Endothelial cell of hepatic sinusoid (primary cell): ENCODE measurements around the gene NAPG.
"Not testable (repeated sequence)": the region's sequence is repeated elsewhere in the genome, so short reads cannot be mapped to it uniquely, and the experiment has no call there.

ENCODE experiments used
- in situ Hi-C: cut with HindIII; loops from 2 replicates; pipeline ENCODE4 v1.10.0; 2017; ENCODE audit warnings: low sequenced_read_pairs

NAPG gene

GRCh38 chr18:10577842-10578572, 52.2 kb downstream of the NAPG start:
- in situ Hi-C loops, result not testable (repeated sequence)

- in situ Hi-C loops, result not testable (repeated sequence)
Measured at GRCh38 chr18:10578573-10578899, 52.7 kb downstream of the NAPG start.

- in situ Hi-C loops, result no loop called here
Measured at GRCh38 chr18:10579079-10579867, 53.4 kb downstream of the NAPG start.

- in situ Hi-C loops, result no loop called here
Measured at GRCh38 chr18:10580215-10580614, 54.4 kb downstream of the NAPG start.

GRCh38 chr18:10585260-10585659, 59.4 kb downstream of the NAPG start:
- in situ Hi-C loops, result no loop called here

GRCh38 chr18:10588975-10589374, 63.1 kb downstream of the NAPG start:
- in situ Hi-C loops, result no loop called here

- in situ Hi-C loops, result no loop called here
Measured at GRCh38 chr18:10590412-10590811, 64.6 kb downstream of the NAPG start.

- in situ Hi-C loops, result no loop called here
Measured at GRCh38 chr18:10591896-10592295, 66.1 kb downstream of the NAPG start.

GRCh38 chr18:10593366-10594022, 67.7 kb downstream of the NAPG start:
- in situ Hi-C loops, result not testable (repeated sequence)

GRCh38 chr18:10595917-10596316, 70.1 kb downstream of the NAPG start:
- in situ Hi-C loops, result not testable (repeated sequence)

- in situ Hi-C loops, result not testable (repeated sequence)
Measured at GRCh38 chr18:10597695-10598094, 71.9 kb downstream of the NAPG start.

GRCh38 chr18:10600701-10601100, 74.9 kb downstream of the NAPG start:
- in situ Hi-C loops, result not testable (repeated sequence)
